HG03342 (cell line): ENCODE results near the gene JPH3.
"Not testable (repeated sequence)": the region's sequence is repeated elsewhere in the genome, so short reads cannot be mapped to it uniquely, and the experiment has no call there.

Source experiments
- ATAC-seq: cut with Tn5 transposase; IDR thresholded peaks from one replicate; pipeline ENCODE4 v1.9.1; 2021; ENCODE audit warnings: mild to moderate bottlenecking, moderate library complexity; ENCODE audit not compliant: unreplicated experiment

JPH3 gene

GRCh38 chr16:87707714-87708580 is 105.6 kb downstream of the JPH3 start:
- no peak for ATAC-seq

GRCh38 chr16:87708881-87709638 is 106.8 kb downstream of the JPH3 start:
- no peak for ATAC-seq

- ATAC-seq: no peak
Observed at GRCh38 chr16:87709677-87710076, 107.4 kb downstream of the JPH3 start.

GRCh38 chr16:87710887-87711286 is 108.6 kb downstream of the JPH3 start:
- ATAC-seq: no peak

- ATAC-seq: no peak
Observed at GRCh38 chr16:87712184-87712762, 110.0 kb downstream of the JPH3 start.

GRCh38 chr16:87713451-87714229 is 111.3 kb downstream of the JPH3 start:
- no peak for ATAC-seq

- no peak for ATAC-seq
Observed at GRCh38 chr16:87715231-87715630, 112.9 kb downstream of the JPH3 start.

GRCh38 chr16:87715658-87716057 is 113.3 kb downstream of the JPH3 start:
- no peak for ATAC-seq

- ATAC-seq: not testable (repeated sequence)
Observed at GRCh38 chr16:87718831-87719230, 116.5 kb downstream of the JPH3 start.

- ATAC-seq: no peak
Observed at GRCh38 chr16:87720446-87720845, 118.1 kb downstream of the JPH3 start.

- ATAC-seq: no peak
Observed at GRCh38 chr16:87721622-87722585, 119.6 kb downstream of the JPH3 start.

- ATAC-seq: no peak
Observed at GRCh38 chr16:87722590-87723225, 120.4 kb downstream of the JPH3 start.

GRCh38 chr16:87723226-87723623 is 120.9 kb downstream of the JPH3 start:
- no peak for ATAC-seq

GRCh38 chr16:87724490-87725291 is 122.4 kb downstream of the JPH3 start:
- no peak for ATAC-seq

GRCh38 chr16:87725596-87726235 is 123.4 kb downstream of the JPH3 start:
- no peak for ATAC-seq

GRCh38 chr16:87726577-87726976 is 124.3 kb downstream of the JPH3 start:
- ATAC-seq: not testable (repeated sequence)

- no peak for ATAC-seq
Observed at GRCh38 chr16:87727346-87727745, 125.0 kb downstream of the JPH3 start.

- ATAC-seq: no peak
Observed at GRCh38 chr16:87728026-87728425, 125.7 kb downstream of the JPH3 start.
